Adrenal gland (tissue), 5 donors: ENCODE measurements around the gene PDHX.

Experiments
- POLR2A ChIP-seq, 2 donors: fragments of 450-650 bp; IDR thresholded peaks; one replicate each; pipeline ENCODE4 v1.6.1; 2017; ENCODE audit warnings: antibody characterized with exemption in 2 of 2, mild to moderate bottlenecking in 2 of 2, moderate library complexity in 1 of 2
- TF ChIP-seq, protein P1 (sequence below), 6 experiments: fragments of 450-650 bp in 4 of 6; fragments of 200-600 bp in 2 of 6; sonication (generic) in 1 of 6; IDR thresholded peaks; 1 replicate in 5 of 6; 2 replicates in 1 of 6; pipeline versions ENCODE4 v1.5.1 to v1.8.0; 2016 to 2021; ENCODE audit warnings: antibody characterized with exemption in 6 of 6, mild to moderate bottlenecking in 2 of 6, moderate library complexity in 1 of 6
- donor health status: DM: no; HTN: no; CAD: no.

DNA sequence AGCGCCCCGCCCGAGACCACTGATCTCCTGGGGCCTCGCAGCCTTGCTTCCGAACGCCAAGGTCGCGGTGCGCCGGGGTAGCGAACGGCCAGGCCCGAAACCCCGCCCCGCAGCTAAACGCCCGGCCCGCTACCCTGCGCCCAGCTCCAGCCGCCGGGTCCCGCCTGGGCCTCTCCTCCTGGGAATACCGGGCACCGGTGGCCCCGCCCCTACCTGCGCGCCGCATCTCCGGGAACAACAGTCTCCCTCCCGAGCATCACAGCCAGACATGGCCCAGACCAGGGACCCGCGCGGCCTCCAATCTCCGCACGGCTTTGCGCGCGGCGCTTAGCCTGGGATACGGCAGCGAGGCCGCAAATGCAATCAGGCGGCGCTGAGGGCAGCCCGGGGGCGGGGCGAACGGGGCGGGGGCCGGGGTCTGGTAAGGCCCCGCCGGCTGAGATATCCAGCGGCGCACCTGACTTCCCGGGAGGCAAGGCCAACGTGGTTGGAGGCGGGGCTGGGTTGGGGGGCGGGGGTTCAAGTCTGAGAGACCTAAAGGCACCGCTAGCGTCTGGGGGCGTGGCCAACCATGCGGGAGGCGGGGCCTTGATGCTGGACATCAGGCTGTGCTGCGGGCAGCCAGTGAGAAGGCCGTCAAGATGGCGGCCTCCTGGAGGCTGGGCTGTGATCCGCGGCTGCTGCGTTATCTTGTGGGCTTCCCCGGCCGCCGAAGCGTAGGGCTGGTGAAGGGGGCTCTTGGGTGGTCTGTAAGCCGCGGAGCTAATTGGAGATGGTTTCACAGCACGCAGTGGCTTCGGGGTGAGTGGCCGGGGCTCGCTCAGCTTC lies at the start of gene PDHX, which contains the start of gene APIP:
- TF ChIP-seq POLR2A (IDR thresholded peaks at IDR 0.05) = peak; percentile 96 to 98
- TF ChIP-seq, protein P1, sequence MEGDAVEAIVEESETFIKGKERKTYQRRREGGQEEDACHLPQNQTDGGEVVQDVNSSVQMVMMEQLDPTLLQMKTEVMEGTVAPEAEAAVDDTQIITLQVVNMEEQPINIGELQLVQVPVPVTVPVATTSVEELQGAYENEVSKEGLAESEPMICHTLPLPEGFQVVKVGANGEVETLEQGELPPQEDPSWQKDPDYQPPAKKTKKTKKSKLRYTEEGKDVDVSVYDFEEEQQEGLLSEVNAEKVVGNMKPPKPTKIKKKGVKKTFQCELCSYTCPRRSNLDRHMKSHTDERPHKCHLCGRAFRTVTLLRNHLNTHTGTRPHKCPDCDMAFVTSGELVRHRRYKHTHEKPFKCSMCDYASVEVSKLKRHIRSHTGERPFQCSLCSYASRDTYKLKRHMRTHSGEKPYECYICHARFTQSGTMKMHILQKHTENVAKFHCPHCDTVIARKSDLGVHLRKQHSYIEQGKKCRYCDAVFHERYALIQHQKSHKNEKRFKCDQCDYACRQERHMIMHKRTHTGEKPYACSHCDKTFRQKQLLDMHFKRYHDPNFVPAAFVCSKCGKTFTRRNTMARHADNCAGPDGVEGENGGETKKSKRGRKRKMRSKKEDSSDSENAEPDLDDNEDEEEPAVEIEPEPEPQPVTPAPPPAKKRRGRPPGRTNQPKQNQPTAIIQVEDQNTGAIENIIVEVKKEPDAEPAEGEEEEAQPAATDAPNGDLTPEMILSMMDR (IDR thresholded peaks at IDR 0.05) = peak in 1 of 6 experiments; percentile 5
